GM23338 (cell line): ENCODE data around the gene THSD7A. TPM values are rescaled to one million over a fixed set of nuclear protein-coding genes. Genes with fewer than 3 reads are reported as not detected.

ENCODE experiments used
- ATAC-seq: fragments of 200-7000 bp; cut with Tn5 transposase; 3 replicates; pipeline ENCODE4 v1.9.1; 2020
- DNase-seq: peaks from one replicate; pipeline ENCODE4 v3.0.0-alpha.2; 2015; ENCODE audit warnings: low spot score
- H2AFZ ChIP-seq: fragments of 200-600 bp; sonication (generic); 2 replicates; pipeline ENCODE4 v1.8.0; 2016; ENCODE audit warnings: antibody characterized with exemption, mild to moderate bottlenecking, moderate library complexity
- H3F3A ChIP-seq: fragments of 200-600 bp; sonication (generic); replicated peaks from 2 replicates; pipeline ENCODE4 v1.8.0; 2017; ENCODE audit warnings: antibody characterized with exemption, mixed run types, low read depth
- H3K27ac ChIP-seq: fragments of 200-600 bp; sonication (generic); 2 replicates; pipeline ENCODE4 v1.6.1; 2016; ENCODE audit warnings: low read depth
- H3K27me3 ChIP-seq: fragments of 200-600 bp; sonication (generic); 2 replicates; pipeline ENCODE4 v1.8.0; 2016; ENCODE audit warnings: mild to moderate bottlenecking, mixed run types, moderate library complexity; ENCODE audit not compliant: insufficient read depth
- H3K36me3 ChIP-seq: fragments of 200-600 bp; sonication (generic); 2 replicates; pipeline ENCODE4 v1.8.0; 2016; ENCODE audit warnings: mild to moderate bottlenecking; ENCODE audit not compliant: insufficient read depth
- H3K4me1 ChIP-seq: fragments of 200-600 bp; sonication (generic); 2 replicates; pipeline ENCODE4 v1.8.0; 2016; ENCODE audit warnings: mild to moderate bottlenecking, moderate library complexity; ENCODE audit not compliant: insufficient read depth
- H3K4me2 ChIP-seq: fragments of 200-600 bp; sonication (generic); 2 replicates; pipeline ENCODE4 v1.7.1; 2017; ENCODE audit warnings: mixed run types
- H3K4me3 ChIP-seq: fragments of 200-600 bp; sonication (generic); 2 replicates; pipeline ENCODE4 v1.6.1; 2016; ENCODE audit warnings: mixed run types
- H3K79me2 ChIP-seq: fragments of 200-600 bp; sonication (generic); replicated peaks from 2 replicates; pipeline ENCODE4 v1.8.0; 2017; ENCODE audit warnings: mild to moderate bottlenecking; ENCODE audit not compliant: insufficient read depth
- H3K9me2 ChIP-seq: fragments of 200-600 bp; sonication (generic); 2 replicates; pipeline ENCODE4 v1.8.0; 2017; ENCODE audit not compliant: insufficient read depth
- H4K20me1 ChIP-seq: fragments of 200-600 bp; sonication (generic); replicated peaks from 2 replicates; pipeline ENCODE4 v1.8.0; 2017; ENCODE audit warnings: mild to moderate bottlenecking; ENCODE audit not compliant: insufficient read depth
- H3K27ac Mint-ChIP-seq: 2 replicates; pipeline ENCODE4 v1.8.0; 2020; ENCODE audit warnings: inconsistent platforms, mild to moderate bottlenecking, moderate library complexity, mixed read lengths
- H3K27me3 Mint-ChIP-seq: 3 replicates; pipeline ENCODE4 v1.8.0; 2022; ENCODE audit warnings: low read depth, mild to moderate bottlenecking, moderate library complexity, mixed read lengths, inconsistent platforms; ENCODE audit not compliant: insufficient read depth, poor library complexity
- H3K36me3 Mint-ChIP-seq: 3 replicates; pipeline ENCODE4 v1.8.0; 2021; ENCODE audit warnings: low read depth, mild to moderate bottlenecking, inconsistent platforms, moderate library complexity, mixed read lengths
- H3K4me1 Mint-ChIP-seq: 3 replicates; pipeline ENCODE4 v1.8.0; 2020; ENCODE audit warnings: mild to moderate bottlenecking, inconsistent platforms, mixed read lengths
- H3K4me3 Mint-ChIP-seq: 3 replicates; pipeline ENCODE4 v1.8.0; 2021; ENCODE audit warnings: moderate library complexity, mild to moderate bottlenecking, inconsistent platforms, mixed read lengths
- H3K9me3 Mint-ChIP-seq: 3 replicates; pipeline ENCODE4 v1.8.0; 2020; ENCODE audit warnings: moderate library complexity, mild to moderate bottlenecking, inconsistent platforms, mixed read lengths
- CREB1 ChIP-seq: fragments of 250-450 bp; sonication (Bioruptor Pico); IDR thresholded peaks from 2 replicates; pipeline ENCODE4 v1.5.0; 2020; ENCODE audit warnings: low read depth, mild to moderate bottlenecking, moderate library complexity
- EZH2 ChIP-seq: fragments of 200-600 bp; sonication (generic); IDR thresholded peaks from one replicate; pipeline ENCODE4 v1.8.0; 2017; ENCODE audit warnings: antibody characterized with exemption, mild to moderate bottlenecking, low read depth; ENCODE audit not compliant: unreplicated experiment
- EZH2phosphoT487 ChIP-seq: fragments of 200-600 bp; sonication (generic); IDR thresholded peaks from one replicate; pipeline ENCODE4 v1.8.1; 2018; ENCODE audit warnings: antibody characterized with exemption; ENCODE audit not compliant: unreplicated experiment
- JUNB ChIP-seq: IDR thresholded peaks from one replicate; pipeline ENCODE4 v1.6.1; 2016; ENCODE audit warnings: antibody characterized with exemption; ENCODE audit not compliant: unreplicated experiment
- NANOG ChIP-seq: IDR thresholded peaks from 2 replicates; pipeline ENCODE4 v1.6.1; 2016; ENCODE audit warnings: antibody characterized with exemption, borderline replicate concordance
- POLR2AphosphoS5 ChIP-seq: IDR thresholded peaks from 2 replicates; pipeline ENCODE4 v1.6.1; 2016; ENCODE audit warnings: antibody characterized with exemption, low read depth
- STAT1 ChIP-seq: IDR thresholded peaks from one replicate; pipeline ENCODE4 v1.6.1; 2016; ENCODE audit warnings: antibody characterized with exemption; ENCODE audit not compliant: unreplicated experiment
- ZNF331 ChIP-seq: fragments of 250-450 bp; sonication (Bioruptor Pico); IDR thresholded peaks from 2 replicates; pipeline ENCODE4 v1.5.0; 2020; ENCODE audit warnings: low read depth, mild to moderate bottlenecking, moderate library complexity
- polyA plus RNA-seq: library from polyadenylated mRNA; unstranded; fragments of >200 nt; fragmentation: Nextera tagmentation; extraction: Ambion mirVana; gene quantifications from 2 replicates; pipeline ENCODE4 v1.2.1, GENCODE V29; 2016
- total RNA-seq: library from RNA; depleted of rRNA; stranded (reverse); fragments of >200 nt; shearing (Covaris generic); gene quantifications from 2 replicates; pipeline ENCODE4 v1.2.3, GENCODE V29; 2014
- TF ChIP-seq, protein P1 (sequence below): IDR thresholded peaks from 2 replicates; pipeline ENCODE4 v1.6.1; 2016; ENCODE audit warnings: antibody characterized with exemption
- TF ChIP-seq, protein P2 (sequence below), 2 experiments: fragments of 200-600 bp in 1 of 2; sonication (generic) in 1 of 2; conservative IDR thresholded peaks; 2 replicates each; pipeline versions ENCODE4 v1.5.1 to v1.6.1; 2016 to 2017; ENCODE audit warnings: antibody characterized with exemption in 2 of 2, low read depth in 2 of 2, mild to moderate bottlenecking in 2 of 2, moderate library complexity in 1 of 2
- TF ChIP-seq, protein P3 (sequence below): IDR thresholded peaks from one replicate; pipeline ENCODE4 v1.6.1; 2018; ENCODE audit warnings: antibody characterized with exemption; ENCODE audit not compliant: unreplicated experiment

Gene THSD7A
- total and polyA plus RNA-seq, 2 experiments from 2014 or later: 1.3 to 2.1 TPM

DNA sequence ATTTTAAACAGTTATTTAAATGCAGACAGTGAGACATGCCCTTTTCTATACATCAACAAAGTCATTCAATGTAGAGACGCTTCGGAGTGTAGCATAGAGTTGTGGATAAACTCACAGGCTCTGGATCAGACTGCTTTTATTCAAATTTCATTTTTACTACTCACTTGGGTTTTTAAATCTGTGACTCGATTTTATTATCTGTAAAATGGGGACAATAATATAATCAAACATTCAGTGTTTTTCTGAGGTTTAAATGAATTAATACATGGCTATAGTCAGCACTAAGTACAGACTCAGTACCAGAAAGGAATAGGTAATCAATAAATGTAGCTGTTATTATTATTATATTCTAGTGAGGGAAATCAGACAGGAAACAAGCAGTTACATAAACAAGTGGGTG, 43.4 kb downstream of the THSD7A start:
- Mint-ChIP-seq H3K27me3 (no peaks in the 10 kb centered on the region), H3K27ac (no peak overlapping the region), H3K4me3 (no peak overlapping the region), H3K4me1 (peaks cover 7% of the 10 kb centered on the region; the same call in 2 of the 3 replicates), H3K36me3 (no peaks in the 10 kb centered on the region), H3K9me3 (no peaks in the 10 kb centered on the region)
- H3K27me3 ChIP-seq: no peaks in the 10 kb centered on the region
- no peak for TF ChIP-seq JUNB
- TF ChIP-seq, protein P1, sequence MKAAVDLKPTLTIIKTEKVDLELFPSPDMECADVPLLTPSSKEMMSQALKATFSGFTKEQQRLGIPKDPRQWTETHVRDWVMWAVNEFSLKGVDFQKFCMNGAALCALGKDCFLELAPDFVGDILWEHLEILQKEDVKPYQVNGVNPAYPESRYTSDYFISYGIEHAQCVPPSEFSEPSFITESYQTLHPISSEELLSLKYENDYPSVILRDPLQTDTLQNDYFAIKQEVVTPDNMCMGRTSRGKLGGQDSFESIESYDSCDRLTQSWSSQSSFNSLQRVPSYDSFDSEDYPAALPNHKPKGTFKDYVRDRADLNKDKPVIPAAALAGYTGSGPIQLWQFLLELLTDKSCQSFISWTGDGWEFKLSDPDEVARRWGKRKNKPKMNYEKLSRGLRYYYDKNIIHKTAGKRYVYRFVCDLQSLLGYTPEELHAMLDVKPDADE: no peak
- TF ChIP-seq, protein P2, sequence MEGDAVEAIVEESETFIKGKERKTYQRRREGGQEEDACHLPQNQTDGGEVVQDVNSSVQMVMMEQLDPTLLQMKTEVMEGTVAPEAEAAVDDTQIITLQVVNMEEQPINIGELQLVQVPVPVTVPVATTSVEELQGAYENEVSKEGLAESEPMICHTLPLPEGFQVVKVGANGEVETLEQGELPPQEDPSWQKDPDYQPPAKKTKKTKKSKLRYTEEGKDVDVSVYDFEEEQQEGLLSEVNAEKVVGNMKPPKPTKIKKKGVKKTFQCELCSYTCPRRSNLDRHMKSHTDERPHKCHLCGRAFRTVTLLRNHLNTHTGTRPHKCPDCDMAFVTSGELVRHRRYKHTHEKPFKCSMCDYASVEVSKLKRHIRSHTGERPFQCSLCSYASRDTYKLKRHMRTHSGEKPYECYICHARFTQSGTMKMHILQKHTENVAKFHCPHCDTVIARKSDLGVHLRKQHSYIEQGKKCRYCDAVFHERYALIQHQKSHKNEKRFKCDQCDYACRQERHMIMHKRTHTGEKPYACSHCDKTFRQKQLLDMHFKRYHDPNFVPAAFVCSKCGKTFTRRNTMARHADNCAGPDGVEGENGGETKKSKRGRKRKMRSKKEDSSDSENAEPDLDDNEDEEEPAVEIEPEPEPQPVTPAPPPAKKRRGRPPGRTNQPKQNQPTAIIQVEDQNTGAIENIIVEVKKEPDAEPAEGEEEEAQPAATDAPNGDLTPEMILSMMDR (conservative IDR thresholded peaks at IDR 0.05; ENCODE audit: low read depth in 2 of 2): no peak
- TF ChIP-seq, protein P3, sequence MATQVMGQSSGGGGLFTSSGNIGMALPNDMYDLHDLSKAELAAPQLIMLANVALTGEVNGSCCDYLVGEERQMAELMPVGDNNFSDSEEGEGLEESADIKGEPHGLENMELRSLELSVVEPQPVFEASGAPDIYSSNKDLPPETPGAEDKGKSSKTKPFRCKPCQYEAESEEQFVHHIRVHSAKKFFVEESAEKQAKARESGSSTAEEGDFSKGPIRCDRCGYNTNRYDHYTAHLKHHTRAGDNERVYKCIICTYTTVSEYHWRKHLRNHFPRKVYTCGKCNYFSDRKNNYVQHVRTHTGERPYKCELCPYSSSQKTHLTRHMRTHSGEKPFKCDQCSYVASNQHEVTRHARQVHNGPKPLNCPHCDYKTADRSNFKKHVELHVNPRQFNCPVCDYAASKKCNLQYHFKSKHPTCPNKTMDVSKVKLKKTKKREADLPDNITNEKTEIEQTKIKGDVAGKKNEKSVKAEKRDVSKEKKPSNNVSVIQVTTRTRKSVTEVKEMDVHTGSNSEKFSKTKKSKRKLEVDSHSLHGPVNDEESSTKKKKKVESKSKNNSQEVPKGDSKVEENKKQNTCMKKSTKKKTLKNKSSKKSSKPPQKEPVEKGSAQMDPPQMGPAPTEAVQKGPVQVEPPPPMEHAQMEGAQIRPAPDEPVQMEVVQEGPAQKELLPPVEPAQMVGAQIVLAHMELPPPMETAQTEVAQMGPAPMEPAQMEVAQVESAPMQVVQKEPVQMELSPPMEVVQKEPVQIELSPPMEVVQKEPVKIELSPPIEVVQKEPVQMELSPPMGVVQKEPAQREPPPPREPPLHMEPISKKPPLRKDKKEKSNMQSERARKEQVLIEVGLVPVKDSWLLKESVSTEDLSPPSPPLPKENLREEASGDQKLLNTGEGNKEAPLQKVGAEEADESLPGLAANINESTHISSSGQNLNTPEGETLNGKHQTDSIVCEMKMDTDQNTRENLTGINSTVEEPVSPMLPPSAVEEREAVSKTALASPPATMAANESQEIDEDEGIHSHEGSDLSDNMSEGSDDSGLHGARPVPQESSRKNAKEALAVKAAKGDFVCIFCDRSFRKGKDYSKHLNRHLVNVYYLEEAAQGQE: no peak
- TF ChIP-seq EZH2: no peak
- no peak for TF ChIP-seq NANOG
- no peak for TF ChIP-seq POLR2AphosphoS5
- no peak for TF ChIP-seq EZH2phosphoT487
- no peak for TF ChIP-seq CREB1
- no peak for TF ChIP-seq ZNF331
- H3K79me2 ChIP-seq: no peaks in the 10 kb centered on the region
- no peaks in the 10 kb centered on the region for H3K9me2 ChIP-seq
- H4K20me1 ChIP-seq: no peaks in the 10 kb centered on the region
- no peak overlapping the region for H2AFZ ChIP-seq
- H3K4me3 ChIP-seq: no peak overlapping the region
- no peaks in the 10 kb centered on the region for H3F3A ChIP-seq
- no peak overlapping the region for H3K4me2 ChIP-seq
- peaks cover 4% of the 10 kb centered on the region; the same call in 1 of the 2 replicates for H3K4me1 ChIP-seq
- DNase-seq (no peak), ATAC-seq (no peak)
- H3K27ac ChIP-seq: no peak overlapping the region
- H3K36me3 ChIP-seq: no peaks in the 10 kb centered on the region

DNA sequence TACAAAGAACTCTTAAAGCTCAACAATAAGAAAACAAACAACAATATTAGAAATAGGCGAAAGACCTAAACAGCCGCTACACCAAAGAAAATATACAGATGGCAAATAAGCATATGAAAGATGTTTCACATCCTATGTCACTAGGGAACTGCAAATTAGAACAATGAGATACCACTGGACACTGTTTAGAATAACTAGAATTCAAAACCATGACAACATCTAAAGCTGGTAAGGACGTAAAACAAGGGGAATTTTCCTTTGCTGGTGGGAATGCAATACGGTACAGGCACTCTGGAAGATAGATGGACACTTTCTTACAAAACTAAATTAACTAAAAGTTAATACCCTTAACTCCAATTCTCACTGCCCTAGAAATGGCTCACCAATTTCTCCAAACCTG, 44.5 kb downstream of the THSD7A start:
- Histone ChIP-seq H3K9me2 (no peaks in the 10 kb centered on the region), H3K4me1 (peaks cover 4% of the 10 kb centered on the region; the same call in 1 of the 2 replicates), H3K4me3 (no peak overlapping the region), H4K20me1 (no peaks in the 10 kb centered on the region), H3K36me3 (no peaks in the 10 kb centered on the region), H3K27me3 (no peaks in the 10 kb centered on the region), H3K79me2 (no peaks in the 10 kb centered on the region), H3K27ac (no peak overlapping the region), H3F3A (no peaks in the 10 kb centered on the region), H3K4me2 (no peak overlapping the region), H2AFZ (no peak overlapping the region)
- no peak for TF ChIP-seq JUNB
- no peak for TF ChIP-seq EZH2phosphoT487
- TF ChIP-seq ZNF331: no peak
- TF ChIP-seq NANOG: no peak
- TF ChIP-seq STAT1: no peak
- TF ChIP-seq, protein P3: no peak
- no peak for TF ChIP-seq POLR2AphosphoS5
- no peak for DNase-seq
- Mint-ChIP-seq H3K4me3 (no peak overlapping the region), H3K27ac (peak overlapping the region; percentile 63; the same call in 1 of the 2 replicates), H3K9me3 (no peaks in the 10 kb centered on the region), H3K36me3 (no peaks in the 10 kb centered on the region), H3K4me1 (peaks cover 7% of the 10 kb centered on the region; the same call in 2 of the 3 replicates), H3K27me3 (no peaks in the 10 kb centered on the region)
- no peak for ATAC-seq
